ENCODE measurements around the gene MEI1.

The MEI1 gene

GRCh38 chr22:41842996-41843970 lies 144.0 kb downstream of the MEI1 start:
- no peak for DNase-seq (ENCODE audit: low spot score)

DNA sequence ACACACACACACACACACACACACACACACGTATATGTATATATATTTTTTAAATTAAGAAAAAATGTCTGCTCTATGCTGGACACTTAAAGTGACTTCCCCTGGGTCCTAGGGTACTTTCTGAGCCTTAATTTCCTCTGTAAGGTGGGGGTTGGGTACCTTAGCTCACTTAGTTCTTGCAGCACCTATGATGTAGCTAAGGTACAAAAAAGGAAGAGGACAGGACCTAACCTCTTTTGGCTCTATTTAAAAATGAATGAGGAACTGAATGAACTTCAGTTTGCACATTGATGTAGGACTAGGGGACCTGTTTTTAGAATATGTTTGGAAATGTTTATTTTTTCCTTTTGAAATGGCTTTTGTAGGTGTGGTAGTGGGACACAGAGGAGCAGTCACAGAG lies 144.7 kb downstream of the MEI1 start:
- DNase-seq (ENCODE audit: low spot score) = no peak

DNA sequence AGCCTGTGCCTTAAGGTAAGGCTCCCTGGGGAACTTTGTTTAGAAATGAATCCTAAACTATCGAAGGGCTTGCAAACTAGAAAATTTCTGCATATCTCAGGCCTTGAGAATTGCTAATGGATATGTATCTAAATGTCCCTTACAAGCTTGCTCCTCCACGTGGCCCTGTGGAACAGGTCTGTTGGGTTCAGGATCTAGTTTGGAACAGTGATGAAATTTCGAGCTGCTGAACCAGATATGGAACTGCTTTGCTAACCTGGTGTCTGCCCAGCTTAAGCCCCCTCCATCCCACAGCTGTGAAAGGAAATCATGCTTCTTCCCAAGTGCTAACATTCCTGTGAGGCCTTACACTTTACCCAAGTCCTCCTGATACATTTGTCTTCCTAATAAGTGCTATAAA lies 145.2 kb downstream of the MEI1 start:
- no peak for DNase-seq (ENCODE audit: low spot score)

DNA sequence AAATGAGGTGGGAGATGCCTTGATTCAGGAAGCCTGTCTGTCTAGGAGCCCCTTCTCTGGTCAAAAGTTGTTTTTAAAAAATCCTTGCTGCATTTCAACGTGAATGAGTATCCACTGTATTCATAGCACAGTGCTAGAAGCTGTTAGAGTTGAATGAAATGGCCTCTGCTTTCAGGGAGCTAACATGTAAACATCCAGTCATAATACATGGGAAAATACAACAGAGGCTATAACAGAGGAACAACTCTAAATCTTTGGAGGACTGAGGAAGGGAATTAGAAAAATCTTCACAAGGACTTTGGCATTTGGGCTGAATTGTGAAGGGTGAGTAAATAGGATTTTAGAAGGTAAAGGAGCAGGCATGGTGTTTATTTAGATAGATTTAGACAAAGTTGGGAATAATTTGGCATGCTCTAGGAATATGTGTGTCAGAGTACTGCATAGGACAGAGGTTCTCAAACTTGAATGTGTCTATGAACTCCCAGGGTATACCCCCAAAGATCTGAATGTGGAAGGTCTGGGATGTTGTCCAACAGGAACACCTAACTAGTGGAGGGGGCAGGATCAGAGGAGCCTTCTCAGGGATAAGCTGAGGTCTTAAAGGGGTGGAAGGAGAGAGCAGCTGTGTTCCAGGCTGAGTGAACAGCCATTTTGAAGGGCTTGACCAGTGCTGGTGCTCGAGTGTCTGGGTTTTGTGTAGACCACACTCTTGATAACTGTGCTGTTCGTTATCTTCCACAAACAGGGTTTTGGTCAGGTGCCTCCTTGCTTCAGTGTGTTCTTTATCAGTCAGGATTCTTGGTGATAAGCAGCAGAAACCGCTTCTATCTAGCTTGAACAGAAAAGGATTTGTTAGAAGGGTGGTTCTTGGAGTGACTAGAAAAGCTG lies 146.3 kb downstream of the MEI1 start:
- no peak for DNase-seq (ENCODE audit: low spot score)

DNA sequence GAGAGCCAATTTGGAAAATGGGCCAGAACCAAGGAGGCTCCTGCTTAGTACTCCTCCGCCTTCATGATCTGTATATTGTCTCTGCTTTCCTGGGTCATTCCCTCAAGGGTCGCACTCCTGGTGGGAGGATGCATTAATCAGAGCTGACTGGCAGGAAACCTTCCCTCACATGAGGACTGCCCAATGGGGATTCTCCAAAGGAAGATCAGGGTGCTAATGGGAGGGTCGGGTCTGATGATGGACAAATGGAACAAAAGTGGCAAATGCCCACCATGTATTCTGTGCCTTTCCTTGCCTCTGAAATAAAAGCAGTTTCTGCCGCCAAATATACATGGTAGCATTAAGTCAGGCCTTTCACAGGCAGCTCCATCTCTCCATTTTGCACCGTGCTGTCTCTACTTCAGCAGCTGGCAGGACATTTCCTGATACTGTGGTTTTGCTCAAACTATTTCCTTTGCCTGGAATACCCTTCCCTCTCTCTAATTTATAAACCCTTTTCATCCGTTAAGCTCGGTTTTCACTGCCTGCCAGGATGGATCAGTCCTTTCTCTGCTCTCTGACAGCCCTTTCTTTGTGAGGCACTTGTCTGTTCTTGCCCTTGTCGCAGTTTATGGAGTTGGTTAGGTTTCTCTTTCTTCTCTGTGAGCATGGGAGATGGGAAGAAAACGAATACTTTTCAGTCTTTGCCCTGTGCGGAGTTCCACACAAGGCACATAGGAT lies 147.1 kb downstream of the MEI1 start:
- no peak for DNase-seq (ENCODE audit: low spot score)

DNA sequence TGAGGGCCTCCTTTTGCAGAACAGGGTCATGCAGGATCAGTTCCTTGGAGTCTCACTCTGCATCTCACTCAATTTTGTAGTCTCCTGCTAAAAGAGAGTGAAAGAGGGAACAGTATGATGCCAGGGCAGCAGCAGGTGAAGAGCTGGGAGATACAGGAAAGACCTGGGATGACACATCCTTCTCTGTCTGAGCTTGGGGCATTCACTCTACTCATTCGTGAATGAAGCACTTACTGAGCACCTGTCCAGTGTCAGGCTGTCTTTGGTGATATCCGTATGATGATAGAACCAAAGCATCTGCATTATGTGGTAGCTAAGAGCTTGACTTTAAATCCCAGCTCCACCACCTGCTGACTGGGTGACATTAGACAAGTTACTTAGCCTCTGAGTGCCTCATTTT lies 148.0 kb downstream of the MEI1 start:
- no peak for DNase-seq (ENCODE audit: low spot score)

- no peak for DNase-seq (ENCODE audit: low spot score)
These were observed 149.2 kb downstream of the MEI1 start for GRCh38 chr22:41848468-41848867.

All from Ammon's horn (tissue), 1 donor.